HepG2 (cell line): ENCODE results near the gene SLC22A12. TPM values are rescaled to one million over a fixed set of nuclear protein-coding genes. Genes with fewer than 3 reads are reported as not detected.

Experiments used
- GATAD2A ChIP-seq: IDR thresholded peaks from 2 replicates; pipeline ENCODE4 v1.6.1; 2016
- HOXA3 ChIP-seq: sonication (generic); formaldehyde crosslinking; IDR thresholded peaks from 2 replicates; pipeline ENCODE4 v1.5.0; 2020; ENCODE audit warnings: missing genetic modification reagents
- MTF1 ChIP-seq: sonication (generic); formaldehyde crosslinking; IDR thresholded peaks from 2 replicates; pipeline ENCODE4 v1.5.0; 2020; ENCODE audit warnings: missing genetic modification reagents
- NRL ChIP-seq: sonication (generic); formaldehyde crosslinking; IDR thresholded peaks from 2 replicates; pipeline ENCODE4 v1.5.0; 2020; ENCODE audit warnings: missing genetic modification reagents, mild to moderate bottlenecking, moderate library complexity, borderline replicate concordance
- RXRB ChIP-seq: IDR thresholded peaks from 2 replicates; pipeline ENCODE4 v1.6.1; 2016; ENCODE audit warnings: borderline replicate concordance, missing genetic modification reagents, missing compliant biosample characterization
- SOX5 ChIP-seq: IDR thresholded peaks from 2 replicates; pipeline ENCODE4 v1.6.1; 2016; ENCODE audit warnings: borderline replicate concordance
- SOX6 ChIP-seq, 2 experiments: fragments of 450-650 bp in 1 of 2; sonication (generic) in 1 of 2; formaldehyde crosslinking in 1 of 2; IDR thresholded peaks; 2 replicates each; pipeline versions ENCODE4 v1.4.0 to v1.6.1; 2017 to 2020; ENCODE audit warnings: antibody characterized with exemption in 1 of 2, mild to moderate bottlenecking in 1 of 2, missing genetic modification reagents in 1 of 2
- TARDBP ChIP-seq: sonication (generic); formaldehyde crosslinking; IDR thresholded peaks from 2 replicates; pipeline ENCODE4 v1.8.0; 2022; ENCODE audit warnings: mild to moderate bottlenecking, missing genetic modification reagents
- TEAD3 ChIP-seq: optimal IDR thresholded peaks from 2 replicates; pipeline ENCODE3; 2016; ENCODE audit warnings: borderline replicate concordance
- ZNF383 ChIP-seq: sonication (generic); formaldehyde crosslinking; IDR thresholded peaks from 2 replicates; pipeline ENCODE4 v1.4.0; 2020; ENCODE audit warnings: missing genetic modification reagents, mild to moderate bottlenecking, borderline replicate concordance
- ZNF547 ChIP-seq: sonication (generic); formaldehyde crosslinking; IDR thresholded peaks from 2 replicates; pipeline ENCODE4 v1.5.1; 2020; ENCODE audit warnings: mild to moderate bottlenecking, missing genetic modification reagents
- ZNF7 ChIP-seq: IDR thresholded peaks from 2 replicates; pipeline ENCODE4 v1.6.1; 2016; ENCODE audit warnings: missing biosample characterization, missing genetic modification reagents
- ZNF761 ChIP-seq: sonication (generic); formaldehyde crosslinking; conservative IDR thresholded peaks from 2 replicates; pipeline ENCODE4 v1.4.0; 2020; ENCODE audit warnings: mild to moderate bottlenecking, missing genetic modification reagents
- ZNF790 ChIP-seq: sonication (generic); formaldehyde crosslinking; IDR thresholded peaks from 2 replicates; pipeline ENCODE4 v1.8.0; 2022; ENCODE audit warnings: missing genetic modification reagents, mild to moderate bottlenecking, borderline replicate concordance
- polyA plus RNA-seq, 8 experiments: library from polyadenylated mRNA; depleted of rRNA in 3 of 8; stranded (reverse) in 7 of 8; unstranded in 1 of 8; fragments of >200 nt; fragmentation: Illumina TruSeq in 4 of 8; extraction: Trizol in 4 of 8; gene quantifications; 2 replicates each; pipeline versions ENCODE4 v1.2.1 to v1.2.3, GENCODE V29; 2011 to 2016; ENCODE audit warnings: low read depth in 4 of 8, missing spikeins in 1 of 8, mixed read lengths in 1 of 8; ENCODE audit not compliant: insufficient read depth in 1 of 8
- total RNA-seq, 5 experiments: library from RNA; depleted of rRNA; stranded (reverse); fragments of >200 nt; fragmentation: Illumina TruSeq; extraction: Trizol; gene quantifications; 2 replicates each; pipeline ENCODE4 v1.2.3, GENCODE V29; 2016; ENCODE audit warnings: low read depth in 1 of 5
- TF ChIP-seq, protein P1 (sequence below): sonication (generic); formaldehyde crosslinking; IDR thresholded peaks from 2 replicates; pipeline ENCODE4 v1.5.0; 2020; ENCODE audit warnings: missing genetic modification reagents
- TF ChIP-seq, protein P2 (sequence below): IDR thresholded peaks from 2 replicates; pipeline ENCODE4 v1.6.1; 2016; ENCODE audit warnings: low read depth, missing genetic modification reagents, missing compliant biosample characterization
- TF ChIP-seq, protein P3 (sequence below): sonication (generic); formaldehyde crosslinking; IDR thresholded peaks from 2 replicates; pipeline ENCODE4 v1.4.0; 2020; ENCODE audit warnings: missing genetic modification reagents
- TF ChIP-seq, protein P4 (sequence below): sonication (generic); formaldehyde crosslinking; IDR thresholded peaks from 2 replicates; pipeline ENCODE4 v1.8.0; 2022; ENCODE audit warnings: missing genetic modification reagents, mild to moderate bottlenecking, moderate library complexity, borderline replicate concordance
- TF ChIP-seq, protein P5 (sequence below), 2 experiments: fragments of 450-650 bp in 1 of 2; sonication (generic) in 1 of 2; formaldehyde crosslinking; IDR thresholded peaks; 2 replicates each; pipeline versions ENCODE4 v1.5.0 to v1.8.0; 2020 to 2022; ENCODE audit warnings: mild to moderate bottlenecking in 1 of 2, missing genetic modification reagents in 1 of 2

Gene SLC22A12
- total and polyA plus RNA-seq, 2 of the 13 experiments (the other 11 are each of a cell fraction or from before 2014, with no cell fraction given): not detected

DNA sequence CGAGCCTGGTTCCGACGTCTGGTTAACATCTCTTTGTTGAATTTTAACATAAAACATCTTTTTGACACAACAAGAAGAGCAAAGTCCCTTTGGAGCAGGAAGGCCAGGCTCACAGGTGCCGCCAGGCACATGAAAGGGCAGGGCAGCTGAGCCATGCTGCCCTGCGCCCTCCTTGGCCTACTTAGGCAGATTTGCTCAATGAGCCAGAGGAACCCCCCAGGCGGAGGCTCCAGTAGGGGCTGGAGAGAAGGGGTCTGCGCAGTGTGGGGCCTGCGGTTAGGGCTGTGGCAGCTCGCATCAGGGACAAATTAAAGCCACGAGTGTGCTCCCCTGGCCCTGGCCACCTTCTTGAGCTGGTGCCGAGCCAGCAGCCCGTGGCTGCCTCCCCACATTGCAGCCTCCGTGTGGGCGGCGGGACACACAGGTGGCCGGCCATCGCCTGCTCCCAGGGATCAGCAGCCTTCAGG lies 9.9 kb upstream of the SLC22A12 start (continued):
- TF ChIP-seq, protein P1, sequence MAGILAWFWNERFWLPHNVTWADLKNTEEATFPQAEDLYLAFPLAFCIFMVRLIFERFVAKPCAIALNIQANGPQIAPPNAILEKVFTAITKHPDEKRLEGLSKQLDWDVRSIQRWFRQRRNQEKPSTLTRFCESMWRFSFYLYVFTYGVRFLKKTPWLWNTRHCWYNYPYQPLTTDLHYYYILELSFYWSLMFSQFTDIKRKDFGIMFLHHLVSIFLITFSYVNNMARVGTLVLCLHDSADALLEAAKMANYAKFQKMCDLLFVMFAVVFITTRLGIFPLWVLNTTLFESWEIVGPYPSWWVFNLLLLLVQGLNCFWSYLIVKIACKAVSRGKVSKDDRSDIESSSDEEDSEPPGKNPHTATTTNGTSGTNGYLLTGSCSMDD (CRISPR knock-in tag): no peak
- TF ChIP-seq TEAD3 (CRISPR knock-in tag) (peak; percentile 12), RXRB (CRISPR knock-in tag) (no peak; the same call in 1 of the 2 replicates), ZNF761 (no peak), SOX6 (IDR thresholded peaks at IDR 0.05) (no peak), SOX6 (CRISPR knock-in tag; IDR thresholded peaks at IDR 0.05) (peak; percentile 39; the same call in 1 of the 2 replicates), NRL (CRISPR knock-in tag) (no peak), ZNF790 (CRISPR knock-in tag) (no peak), MTF1 (CRISPR knock-in tag) (no peak), ZNF547 (CRISPR knock-in tag) (no peak), SOX5 (CRISPR knock-in tag) (peak; percentile 26; the same call in 1 of the 2 replicates), HOXA3 (CRISPR knock-in tag) (peak; percentile 11; the same call in 1 of the 2 replicates), TARDBP (CRISPR knock-in tag) (0 out of 2 replicates have a peak, but pooled peaks have one; percentile 33), ZNF383 (CRISPR knock-in tag) (no peak), ZNF7 (CRISPR knock-in tag) (no peak), GATAD2A (CRISPR knock-in tag) (peak; percentile 49; the same call in 1 of the 2 replicates)
- TF ChIP-seq, protein P2, sequence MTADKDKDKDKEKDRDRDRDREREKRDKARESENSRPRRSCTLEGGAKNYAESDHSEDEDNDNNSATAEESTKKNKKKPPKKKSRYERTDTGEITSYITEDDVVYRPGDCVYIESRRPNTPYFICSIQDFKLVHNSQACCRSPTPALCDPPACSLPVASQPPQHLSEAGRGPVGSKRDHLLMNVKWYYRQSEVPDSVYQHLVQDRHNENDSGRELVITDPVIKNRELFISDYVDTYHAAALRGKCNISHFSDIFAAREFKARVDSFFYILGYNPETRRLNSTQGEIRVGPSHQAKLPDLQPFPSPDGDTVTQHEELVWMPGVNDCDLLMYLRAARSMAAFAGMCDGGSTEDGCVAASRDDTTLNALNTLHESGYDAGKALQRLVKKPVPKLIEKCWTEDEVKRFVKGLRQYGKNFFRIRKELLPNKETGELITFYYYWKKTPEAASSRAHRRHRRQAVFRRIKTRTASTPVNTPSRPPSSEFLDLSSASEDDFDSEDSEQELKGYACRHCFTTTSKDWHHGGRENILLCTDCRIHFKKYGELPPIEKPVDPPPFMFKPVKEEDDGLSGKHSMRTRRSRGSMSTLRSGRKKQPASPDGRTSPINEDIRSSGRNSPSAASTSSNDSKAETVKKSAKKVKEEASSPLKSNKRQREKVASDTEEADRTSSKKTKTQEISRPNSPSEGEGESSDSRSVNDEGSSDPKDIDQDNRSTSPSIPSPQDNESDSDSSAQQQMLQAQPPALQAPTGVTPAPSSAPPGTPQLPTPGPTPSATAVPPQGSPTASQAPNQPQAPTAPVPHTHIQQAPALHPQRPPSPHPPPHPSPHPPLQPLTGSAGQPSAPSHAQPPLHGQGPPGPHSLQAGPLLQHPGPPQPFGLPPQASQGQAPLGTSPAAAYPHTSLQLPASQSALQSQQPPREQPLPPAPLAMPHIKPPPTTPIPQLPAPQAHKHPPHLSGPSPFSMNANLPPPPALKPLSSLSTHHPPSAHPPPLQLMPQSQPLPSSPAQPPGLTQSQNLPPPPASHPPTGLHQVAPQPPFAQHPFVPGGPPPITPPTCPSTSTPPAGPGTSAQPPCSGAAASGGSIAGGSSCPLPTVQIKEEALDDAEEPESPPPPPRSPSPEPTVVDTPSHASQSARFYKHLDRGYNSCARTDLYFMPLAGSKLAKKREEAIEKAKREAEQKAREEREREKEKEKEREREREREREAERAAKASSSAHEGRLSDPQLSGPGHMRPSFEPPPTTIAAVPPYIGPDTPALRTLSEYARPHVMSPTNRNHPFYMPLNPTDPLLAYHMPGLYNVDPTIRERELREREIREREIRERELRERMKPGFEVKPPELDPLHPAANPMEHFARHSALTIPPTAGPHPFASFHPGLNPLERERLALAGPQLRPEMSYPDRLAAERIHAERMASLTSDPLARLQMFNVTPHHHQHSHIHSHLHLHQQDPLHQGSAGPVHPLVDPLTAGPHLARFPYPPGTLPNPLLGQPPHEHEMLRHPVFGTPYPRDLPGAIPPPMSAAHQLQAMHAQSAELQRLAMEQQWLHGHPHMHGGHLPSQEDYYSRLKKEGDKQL: no peak
- TF ChIP-seq, protein P3, sequence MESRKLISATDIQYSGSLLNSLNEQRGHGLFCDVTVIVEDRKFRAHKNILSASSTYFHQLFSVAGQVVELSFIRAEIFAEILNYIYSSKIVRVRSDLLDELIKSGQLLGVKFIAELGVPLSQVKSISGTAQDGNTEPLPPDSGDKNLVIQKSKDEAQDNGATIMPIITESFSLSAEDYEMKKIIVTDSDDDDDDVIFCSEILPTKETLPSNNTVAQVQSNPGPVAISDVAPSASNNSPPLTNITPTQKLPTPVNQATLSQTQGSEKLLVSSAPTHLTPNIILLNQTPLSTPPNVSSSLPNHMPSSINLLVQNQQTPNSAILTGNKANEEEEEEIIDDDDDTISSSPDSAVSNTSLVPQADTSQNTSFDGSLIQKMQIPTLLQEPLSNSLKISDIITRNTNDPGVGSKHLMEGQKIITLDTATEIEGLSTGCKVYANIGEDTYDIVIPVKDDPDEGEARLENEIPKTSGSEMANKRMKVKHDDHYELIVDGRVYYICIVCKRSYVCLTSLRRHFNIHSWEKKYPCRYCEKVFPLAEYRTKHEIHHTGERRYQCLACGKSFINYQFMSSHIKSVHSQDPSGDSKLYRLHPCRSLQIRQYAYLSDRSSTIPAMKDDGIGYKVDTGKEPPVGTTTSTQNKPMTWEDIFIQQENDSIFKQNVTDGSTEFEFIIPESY (CRISPR knock-in tag): no peak
- TF ChIP-seq, protein P4, sequence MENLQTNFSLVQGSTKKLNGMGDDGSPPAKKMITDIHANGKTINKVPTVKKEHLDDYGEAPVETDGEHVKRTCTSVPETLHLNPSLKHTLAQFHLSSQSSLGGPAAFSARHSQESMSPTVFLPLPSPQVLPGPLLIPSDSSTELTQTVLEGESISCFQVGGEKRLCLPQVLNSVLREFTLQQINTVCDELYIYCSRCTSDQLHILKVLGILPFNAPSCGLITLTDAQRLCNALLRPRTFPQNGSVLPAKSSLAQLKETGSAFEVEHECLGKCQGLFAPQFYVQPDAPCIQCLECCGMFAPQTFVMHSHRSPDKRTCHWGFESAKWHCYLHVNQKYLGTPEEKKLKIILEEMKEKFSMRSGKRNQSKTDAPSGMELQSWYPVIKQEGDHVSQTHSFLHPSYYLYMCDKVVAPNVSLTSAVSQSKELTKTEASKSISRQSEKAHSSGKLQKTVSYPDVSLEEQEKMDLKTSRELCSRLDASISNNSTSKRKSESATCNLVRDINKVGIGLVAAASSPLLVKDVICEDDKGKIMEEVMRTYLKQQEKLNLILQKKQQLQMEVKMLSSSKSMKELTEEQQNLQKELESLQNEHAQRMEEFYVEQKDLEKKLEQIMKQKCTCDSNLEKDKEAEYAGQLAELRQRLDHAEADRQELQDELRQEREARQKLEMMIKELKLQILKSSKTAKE (CRISPR knock-in tag): no peak
- TF ChIP-seq, protein P5, sequence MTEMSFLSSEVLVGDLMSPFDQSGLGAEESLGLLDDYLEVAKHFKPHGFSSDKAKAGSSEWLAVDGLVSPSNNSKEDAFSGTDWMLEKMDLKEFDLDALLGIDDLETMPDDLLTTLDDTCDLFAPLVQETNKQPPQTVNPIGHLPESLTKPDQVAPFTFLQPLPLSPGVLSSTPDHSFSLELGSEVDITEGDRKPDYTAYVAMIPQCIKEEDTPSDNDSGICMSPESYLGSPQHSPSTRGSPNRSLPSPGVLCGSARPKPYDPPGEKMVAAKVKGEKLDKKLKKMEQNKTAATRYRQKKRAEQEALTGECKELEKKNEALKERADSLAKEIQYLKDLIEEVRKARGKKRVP (CRISPR knock-in tag; IDR thresholded peaks at IDR 0.05): no peak
